CD4-positive, CD25-positive, alpha-beta regulatory T cell (primary cell): ENCODE data around the gene S100A7. TPM values are rescaled to one million over a fixed set of nuclear protein-coding genes. Genes with fewer than 3 reads are reported as not detected.
A peak's percentile ranks its signal among the peaks of the same experiment; 100 is the strongest.
"Not testable (repeated sequence)": the region's sequence is repeated elsewhere in the genome, so short reads cannot be mapped to it uniquely, and the experiment has no call there.

Experiments
- ATAC-seq, 2 donors: fragments of 150-1000 bp; cut with Tn5 transposase; one replicate each; pipeline ENCODE4 v1.10.0; 2021; ENCODE audit warnings: low read depth in 2 of 2, moderate number of reproducible peaks in 2 of 2, moderate library complexity in 1 of 2
- DNase-seq, 3 donors: peaks; one replicate each; pipeline versions ENCODE4 v3.0.0 to v3.0.0-alpha.2; 2012 to 2022; ENCODE audit warnings: mixed read lengths in 1 of 3
- H3K27ac ChIP-seq: one replicate; pipeline ENCODE4 v1.7.0; 2013; ENCODE audit warnings: mild to moderate bottlenecking, low read length; ENCODE audit not compliant: insufficient read depth, poor library complexity, severe bottlenecking
- H3K27me3 ChIP-seq: one replicate; pipeline ENCODE4 v1.7.0; 2013; ENCODE audit warnings: low read length; ENCODE audit not compliant: control insufficient read depth, insufficient read depth
- H3K36me3 ChIP-seq: one replicate; pipeline ENCODE4 v1.7.0; 2013; ENCODE audit warnings: mild to moderate bottlenecking, low read length, moderate library complexity; ENCODE audit not compliant: control insufficient read depth, insufficient read depth
- H3K4me1 ChIP-seq: 2 replicates; pipeline ENCODE4 v1.7.0; 2013; ENCODE audit warnings: mild to moderate bottlenecking, low read length; ENCODE audit not compliant: insufficient read depth, control insufficient read depth, poor library complexity, severe bottlenecking
- H3K4me3 ChIP-seq: one replicate; pipeline ENCODE4 v1.7.0; 2013; ENCODE audit warnings: low read depth, mild to moderate bottlenecking, low read length, moderate library complexity
- H3K9me3 ChIP-seq, 2 experiments: 1 replicate in 1 of 2; 2 replicates in 1 of 2; pipeline ENCODE4 v1.7.0; 2013; ENCODE audit warnings: low read length in 2 of 2, mild to moderate bottlenecking in 1 of 2, moderate library complexity in 1 of 2; ENCODE audit not compliant: control insufficient read depth in 2 of 2
- H3K27ac Mint-ChIP-seq, 3 donors: one replicate each; pipeline ENCODE4 v1.8.0; 2020 to 2022; ENCODE audit warnings: mild to moderate bottlenecking in 3 of 3, mixed read lengths in 3 of 3, moderate library complexity in 2 of 3
- H3K27me3 Mint-ChIP-seq: one replicate; pipeline ENCODE4 v1.8.0; 2022; ENCODE audit warnings: mild to moderate bottlenecking, mixed read lengths
- H3K36me3 Mint-ChIP-seq: one replicate; pipeline ENCODE4 v1.8.0; 2020; ENCODE audit warnings: mixed read lengths
- H3K4me1 Mint-ChIP-seq, 4 donors: one replicate each; pipeline ENCODE4 v1.8.0; 2020 to 2022; ENCODE audit warnings: mixed read lengths in 4 of 4, mild to moderate bottlenecking in 1 of 4
- H3K4me3 Mint-ChIP-seq, 4 donors: one replicate each; pipeline ENCODE4 v1.8.0; 2020 to 2022; ENCODE audit warnings: mild to moderate bottlenecking in 4 of 4, mixed read lengths in 4 of 4, moderate library complexity in 3 of 4
- H3K9me3 Mint-ChIP-seq, 7 donors: one replicate each; pipeline ENCODE4 v1.8.0; 2020 to 2022; ENCODE audit warnings: mixed read lengths in 7 of 7, mild to moderate bottlenecking in 3 of 7, moderate library complexity in 2 of 7
- polyA plus RNA-seq, 4 donors: library from polyadenylated mRNA; unstranded; fragments of 300-500 nt; fragmentation: Illumina TruSeq; gene quantifications; one replicate each; pipeline ENCODE4 v1.2.3, GENCODE V29; 2021
- total RNA-seq: library from RNA; stranded (reverse); gene quantifications from one replicate; pipeline ENCODE4 v1.2.3, GENCODE V29; 2022

The S100A7 gene
- total and polyA plus RNA-seq, 5 donors from 2014 or later: not detected

DNA sequence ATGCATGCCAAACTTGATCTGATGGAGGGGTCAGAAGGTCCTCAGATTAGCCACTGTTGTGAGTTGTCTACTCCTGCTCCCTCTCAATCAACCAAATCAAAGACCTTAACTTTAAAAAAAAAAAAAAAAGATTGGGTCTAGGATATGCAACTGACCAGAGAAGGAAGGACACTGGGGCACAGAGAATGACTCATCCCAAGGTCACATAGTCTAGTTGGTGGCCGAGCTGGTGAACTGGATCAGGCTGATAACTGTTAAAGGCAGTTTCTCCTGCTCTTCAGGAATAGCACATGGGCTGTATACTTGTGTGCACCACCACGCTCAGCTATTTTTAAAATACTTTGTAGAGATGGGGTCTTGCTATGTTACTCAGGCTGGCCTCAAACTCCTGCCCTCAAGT, 14.8 kb upstream of the S100A7 start:
- H3K27me3 ChIP-seq: peaks cover 1% of the 10 kb centered on the region
- peaks cover 36% of the 10 kb centered on the region for H3K27me3 Mint-ChIP-seq
- ATAC-seq (no peak), DNase-seq (no peak)
- H3K36me3 Mint-ChIP-seq: peaks cover 5% of the 10 kb centered on the region
- no peak overlapping the region for H3K27ac Mint-ChIP-seq
- H3K4me3 Mint-ChIP-seq: no peak overlapping the region
- peaks cover 0 to 28% (median 5%) of the 10 kb centered on the region in 7 donors for H3K9me3 Mint-ChIP-seq
- no peaks in the 10 kb centered on the region for H3K4me1 Mint-ChIP-seq
- no peaks in the 10 kb centered on the region for H3K36me3 ChIP-seq
- no peaks in the 10 kb centered on the region for H3K4me1 ChIP-seq
- H3K27ac ChIP-seq: no peak overlapping the region
- H3K4me3 ChIP-seq: no peak overlapping the region
- H3K9me3 ChIP-seq: peaks cover 15 to 20% of the 10 kb centered on the region in 2 experiments

DNA sequence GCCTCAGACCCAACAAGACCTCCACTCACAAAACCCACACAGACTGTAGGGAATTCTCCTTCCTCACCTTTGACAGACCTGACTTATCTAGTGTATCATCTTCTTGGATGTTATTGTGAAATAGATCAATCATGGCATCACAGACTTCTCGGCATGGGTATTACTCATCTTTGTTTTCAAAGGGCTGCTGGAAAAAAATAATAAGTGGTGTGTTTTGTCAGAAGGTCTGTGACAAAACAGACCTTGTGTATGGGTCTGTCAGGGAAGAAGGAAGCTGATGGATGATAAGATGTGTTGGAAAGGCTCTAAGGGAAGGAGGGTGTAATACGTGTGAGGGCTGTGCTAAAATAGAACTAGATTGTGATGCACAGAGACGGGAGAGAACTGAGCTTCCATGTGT, 13.9 kb upstream of the S100A7 start:
- Mint-ChIP-seq H3K4me1 (no peaks in the 10 kb centered on the region), H3K9me3 (peaks cover 0 to 32% (median 7%) of the 10 kb centered on the region in 7 donors), H3K36me3 (peaks cover 5% of the 10 kb centered on the region), H3K4me3 (no peak overlapping the region), H3K27ac (peak overlapping the region in 1 of 3 donors; percentile 60), H3K27me3 (peaks cover 32% of the 10 kb centered on the region)
- peaks cover 4% of the 10 kb centered on the region for H3K27me3 ChIP-seq
- H3K27ac ChIP-seq: no peak overlapping the region
- DNase-seq: no peak
- H3K4me3 ChIP-seq: no peak overlapping the region
- peaks cover 15 to 20% of the 10 kb centered on the region in 2 experiments for H3K9me3 ChIP-seq
- H3K36me3 ChIP-seq: no peaks in the 10 kb centered on the region
- no peak for ATAC-seq
- H3K4me1 ChIP-seq: no peaks in the 10 kb centered on the region

DNA sequence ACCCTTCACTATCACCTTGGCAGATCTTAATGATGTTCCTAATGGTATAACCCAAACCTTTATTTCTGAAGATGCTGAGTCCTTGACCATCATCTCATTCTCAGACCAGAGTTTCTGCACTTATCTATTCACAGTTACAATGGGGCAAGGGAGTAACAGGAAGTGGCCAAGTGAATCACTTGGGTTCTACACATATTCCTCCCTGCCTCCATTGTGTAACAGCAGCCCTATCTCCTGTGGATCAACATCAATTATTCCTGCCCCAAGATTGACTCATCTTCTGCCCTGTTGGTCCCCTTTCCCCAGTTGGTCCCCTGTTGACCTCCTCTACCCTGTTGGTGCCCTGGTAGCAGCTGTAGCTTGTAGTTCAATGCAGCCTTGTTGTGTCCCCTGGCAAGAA, 10.3 kb upstream of the S100A7 start:
- no peak overlapping the region for H3K27ac ChIP-seq
- no peak for ATAC-seq
- no peak overlapping the region for H3K4me3 ChIP-seq
- Mint-ChIP-seq H3K4me3 (no peak overlapping the region), H3K27me3 (peaks cover 14% of the 10 kb centered on the region), H3K27ac (no peak overlapping the region), H3K4me1 (peaks cover 0 to 2% (median under 1%) of the 10 kb centered on the region in 4 donors), H3K9me3 (peaks cover 0 to 32% (median 7%) of the 10 kb centered on the region in 7 donors), H3K36me3 (peaks cover 5% of the 10 kb centered on the region)
- peaks cover 15 to 20% of the 10 kb centered on the region in 2 experiments for H3K9me3 ChIP-seq
- H3K27me3 ChIP-seq: peaks cover 4% of the 10 kb centered on the region
- no peak for DNase-seq
- no peaks in the 10 kb centered on the region for H3K36me3 ChIP-seq
- H3K4me1 ChIP-seq: peaks cover 5% of the 10 kb centered on the region

DNA sequence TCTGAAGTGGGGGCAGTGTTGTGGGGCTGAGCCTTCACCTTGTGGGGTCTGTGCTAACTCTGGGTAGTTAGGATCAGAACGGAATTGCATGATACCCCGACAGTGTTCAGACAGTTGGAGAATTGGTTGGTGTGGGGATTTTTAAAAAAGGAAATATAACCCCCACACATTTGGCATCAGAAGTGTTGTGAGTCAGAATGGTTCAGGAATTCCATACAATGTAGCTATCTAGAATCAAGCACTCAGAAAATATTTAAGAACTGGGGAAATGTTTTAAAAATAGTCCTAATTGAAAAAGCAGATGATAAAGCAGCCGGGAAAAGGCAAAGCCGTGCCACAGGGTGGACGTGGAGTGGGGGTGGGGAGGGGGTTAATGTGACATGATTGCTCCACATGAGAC, 6.5 kb upstream of the S100A7 start:
- Mint-ChIP-seq H3K27ac (no peak overlapping the region), H3K4me3 (no peak overlapping the region), H3K9me3 (peaks cover 0 to 16% (median 4%) of the 10 kb centered on the region in 7 donors), H3K36me3 (no peaks in the 10 kb centered on the region), H3K27me3 (peaks cover 28% of the 10 kb centered on the region), H3K4me1 (peaks cover 0 to 4% (median 3%) of the 10 kb centered on the region in 4 donors)
- ATAC-seq (no peak), DNase-seq (no peak)
- Histone ChIP-seq H3K27ac (no peak overlapping the region), H3K36me3 (no peaks in the 10 kb centered on the region), H3K9me3 (peaks cover 5% of the 10 kb centered on the region in 2 experiments), H3K27me3 (peaks cover 4% of the 10 kb centered on the region), H3K4me3 (no peak overlapping the region), H3K4me1 (peaks cover 6% of the 10 kb centered on the region)

GRCh38 chr1:153465811-153466636, 5.6 kb upstream of the S100A7 start:
- no peak overlapping the region for H3K4me3 ChIP-seq
- ATAC-seq (peak; percentile 62 to 64), DNase-seq (peak; percentile 26 to 55 (median 55))
- no peaks in the 10 kb centered on the region for H3K9me3 ChIP-seq
- Mint-ChIP-seq H3K36me3 (no peaks in the 10 kb centered on the region), H3K9me3 (peaks cover 0 to 9% (median 4%) of the 10 kb centered on the region in 7 donors), H3K27me3 (peaks cover 28% of the 10 kb centered on the region), H3K4me1 (peaks cover 0 to 4% (median 3%) of the 10 kb centered on the region in 4 donors), H3K4me3 (no peak overlapping the region), H3K27ac (no peak overlapping the region)
- peaks cover 6% of the 10 kb centered on the region for H3K4me1 ChIP-seq
- peaks cover 4% of the 10 kb centered on the region for H3K27me3 ChIP-seq
- no peaks in the 10 kb centered on the region for H3K36me3 ChIP-seq
- no peak overlapping the region for H3K27ac ChIP-seq

GRCh38 chr1:153462741-153463140, 2.3 kb upstream of the S100A7 start:
- not testable (repeated sequence) for H3K9me3 Mint-ChIP-seq, H3K4me3 ChIP-seq, H3K27ac Mint-ChIP-seq, ATAC-seq, H3K27me3 ChIP-seq, H3K9me3 ChIP-seq, H3K4me1 Mint-ChIP-seq, H3K4me1 ChIP-seq, H3K27ac ChIP-seq, H3K36me3 Mint-ChIP-seq, H3K36me3 ChIP-seq, H3K4me3 Mint-ChIP-seq, DNase-seq
- H3K27me3 Mint-ChIP-seq: peaks cover 27% of the 10 kb centered on the region

DNA sequence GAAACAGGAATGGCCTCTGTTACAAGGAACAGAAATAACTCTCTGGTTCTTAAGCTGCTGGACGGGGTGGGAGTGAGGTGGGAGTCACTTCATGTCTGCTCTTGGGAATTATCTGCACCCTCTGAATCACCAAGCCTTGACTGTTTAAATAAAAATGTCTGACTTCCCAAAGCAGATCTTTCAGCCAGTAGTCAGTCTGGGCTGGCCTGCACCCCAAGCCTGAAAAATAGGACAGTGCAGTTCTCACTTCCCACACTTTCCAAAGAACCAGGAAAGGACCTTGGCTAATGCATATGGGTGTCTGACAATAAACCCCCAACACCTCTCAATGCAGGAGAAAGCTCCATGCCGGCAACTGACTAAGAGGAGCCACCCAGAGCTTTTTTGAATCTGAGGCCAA, 796 bp downstream of the S100A7 start:
- H3K4me1 Mint-ChIP-seq: no peaks in the 10 kb centered on the region
- ATAC-seq: no peak
- H3K9me3 ChIP-seq: no peaks in the 10 kb centered on the region
- no peak overlapping the region for H3K27ac Mint-ChIP-seq
- no peak overlapping the region for H3K4me3 Mint-ChIP-seq
- H3K4me1 ChIP-seq: no peaks in the 10 kb centered on the region
- H3K27me3 Mint-ChIP-seq: peaks cover 21% of the 10 kb centered on the region
- peaks cover 6% of the 10 kb centered on the region for H3K27me3 ChIP-seq
- H3K4me3 ChIP-seq: no peak overlapping the region
- H3K9me3 Mint-ChIP-seq: peaks cover 0 to 1% (median 0%) of the 10 kb centered on the region in 7 donors
- no peak overlapping the region for H3K27ac ChIP-seq
- no peak for DNase-seq
- no peaks in the 10 kb centered on the region for H3K36me3 ChIP-seq
- no peaks in the 10 kb centered on the region for H3K36me3 Mint-ChIP-seq

DNA sequence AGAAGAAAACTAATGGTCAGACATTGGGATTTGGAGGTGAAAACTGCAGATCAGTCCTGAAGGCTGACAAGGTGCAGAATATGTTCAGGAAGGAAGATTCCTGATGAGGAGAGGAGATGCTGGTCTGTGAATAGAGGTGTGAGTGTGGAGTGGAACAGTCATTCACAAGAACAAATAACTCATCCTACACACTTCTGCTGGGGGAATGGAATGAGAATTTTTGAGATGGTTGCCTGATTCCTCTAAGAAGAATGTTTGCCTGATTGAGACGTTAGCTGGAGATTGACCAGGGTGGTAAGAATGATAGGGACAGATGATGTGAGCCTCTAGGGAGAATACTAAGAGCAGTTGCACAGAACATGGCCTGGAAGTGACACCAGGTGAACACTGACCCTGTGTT, 4.1 kb downstream of the S100A7 start:
- peaks cover 6% of the 10 kb centered on the region for H3K27me3 ChIP-seq
- H3K27ac ChIP-seq: no peak overlapping the region
- H3K4me3 Mint-ChIP-seq: no peak overlapping the region
- no peaks in the 10 kb centered on the region for H3K36me3 Mint-ChIP-seq
- H3K36me3 ChIP-seq: no peaks in the 10 kb centered on the region
- H3K4me3 ChIP-seq: no peak overlapping the region
- no peak overlapping the region for H3K27ac Mint-ChIP-seq
- H3K9me3 Mint-ChIP-seq: peaks cover 0 to 6% (median 0%) of the 10 kb centered on the region in 7 donors
- ATAC-seq (no peak), DNase-seq (no peak)
- H3K4me1 ChIP-seq: no peaks in the 10 kb centered on the region
- peaks cover 17% of the 10 kb centered on the region for H3K27me3 Mint-ChIP-seq
- no peaks in the 10 kb centered on the region for H3K9me3 ChIP-seq
- H3K4me1 Mint-ChIP-seq: no peaks in the 10 kb centered on the region
